Measurements from ENCODE around the gene VIPR2. TPM values are rescaled to one million over a fixed set of nuclear protein-coding genes. Genes with fewer than 3 reads are reported as not detected.

Gene VIPR2
- total RNA-seq, 4 donors from 2014 or later = 0.38 to 2.4 (median 0.56) TPM

DNA sequence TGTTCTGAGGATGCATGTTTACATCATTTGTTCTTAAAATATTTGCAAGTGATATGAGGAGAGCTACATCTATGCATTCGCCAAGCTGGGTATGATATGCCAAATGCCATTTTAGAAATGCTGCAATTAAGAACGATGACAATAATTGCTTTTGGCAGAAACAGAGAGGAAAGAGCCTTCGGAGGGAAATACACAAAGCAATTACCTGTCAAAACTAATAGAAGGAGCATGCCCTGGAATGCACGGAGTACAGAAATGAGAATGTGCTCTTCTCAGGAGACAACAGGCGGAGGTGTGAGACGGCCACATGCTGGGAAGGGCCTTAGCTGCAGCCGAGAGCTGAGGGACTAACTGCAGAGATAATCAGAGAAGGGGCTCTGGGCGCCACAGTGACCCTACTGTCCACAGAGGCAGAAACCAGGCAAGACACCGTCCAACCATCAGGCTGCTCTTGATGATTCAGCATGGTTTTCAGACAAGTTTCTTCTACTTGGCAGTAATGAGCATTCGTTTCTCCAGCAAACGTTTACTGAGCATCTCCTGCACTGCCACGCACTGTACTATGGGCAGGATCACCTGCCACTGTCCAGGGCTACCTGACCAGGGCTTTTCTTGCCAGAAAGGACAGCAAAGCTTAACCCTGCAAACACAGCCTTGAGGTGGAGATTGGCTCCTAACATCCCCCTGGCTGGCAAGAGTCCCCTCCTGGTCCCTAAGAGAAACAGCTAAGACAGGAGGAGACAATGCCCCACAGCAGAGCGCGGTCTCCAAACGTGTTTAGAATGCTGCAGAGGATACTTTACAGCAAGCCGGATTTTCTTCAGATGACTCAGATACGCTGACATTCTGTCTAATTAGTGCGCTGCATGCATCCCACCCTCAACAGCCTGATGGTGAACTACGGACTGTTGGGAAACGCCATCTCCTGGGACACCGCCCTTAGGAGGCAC is 18.1 kb downstream of the VIPR2 start:
- TF ChIP-seq, protein P1, sequence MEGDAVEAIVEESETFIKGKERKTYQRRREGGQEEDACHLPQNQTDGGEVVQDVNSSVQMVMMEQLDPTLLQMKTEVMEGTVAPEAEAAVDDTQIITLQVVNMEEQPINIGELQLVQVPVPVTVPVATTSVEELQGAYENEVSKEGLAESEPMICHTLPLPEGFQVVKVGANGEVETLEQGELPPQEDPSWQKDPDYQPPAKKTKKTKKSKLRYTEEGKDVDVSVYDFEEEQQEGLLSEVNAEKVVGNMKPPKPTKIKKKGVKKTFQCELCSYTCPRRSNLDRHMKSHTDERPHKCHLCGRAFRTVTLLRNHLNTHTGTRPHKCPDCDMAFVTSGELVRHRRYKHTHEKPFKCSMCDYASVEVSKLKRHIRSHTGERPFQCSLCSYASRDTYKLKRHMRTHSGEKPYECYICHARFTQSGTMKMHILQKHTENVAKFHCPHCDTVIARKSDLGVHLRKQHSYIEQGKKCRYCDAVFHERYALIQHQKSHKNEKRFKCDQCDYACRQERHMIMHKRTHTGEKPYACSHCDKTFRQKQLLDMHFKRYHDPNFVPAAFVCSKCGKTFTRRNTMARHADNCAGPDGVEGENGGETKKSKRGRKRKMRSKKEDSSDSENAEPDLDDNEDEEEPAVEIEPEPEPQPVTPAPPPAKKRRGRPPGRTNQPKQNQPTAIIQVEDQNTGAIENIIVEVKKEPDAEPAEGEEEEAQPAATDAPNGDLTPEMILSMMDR (IDR thresholded peaks at IDR 0.05; ENCODE audit: low read depth) = no peak

DNA sequence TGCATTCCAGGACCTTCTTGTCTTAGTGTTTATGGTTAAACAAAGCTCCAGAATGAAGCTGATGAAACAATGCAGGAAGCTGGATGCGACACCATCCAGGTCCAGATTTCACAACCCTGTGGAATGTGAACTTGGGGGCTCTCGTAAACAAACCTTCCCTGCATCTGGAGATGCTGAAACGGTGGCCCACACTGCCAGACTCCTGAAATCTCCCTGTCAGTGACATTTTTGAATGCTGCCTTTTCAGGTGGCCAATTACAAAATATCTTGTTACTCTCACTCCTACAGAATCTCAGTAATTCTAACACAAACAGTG is 18.8 kb downstream of the VIPR2 start:
- TF ChIP-seq, protein P1 (IDR thresholded peaks at IDR 0.05; ENCODE audit: low read depth) = no peak

DNA sequence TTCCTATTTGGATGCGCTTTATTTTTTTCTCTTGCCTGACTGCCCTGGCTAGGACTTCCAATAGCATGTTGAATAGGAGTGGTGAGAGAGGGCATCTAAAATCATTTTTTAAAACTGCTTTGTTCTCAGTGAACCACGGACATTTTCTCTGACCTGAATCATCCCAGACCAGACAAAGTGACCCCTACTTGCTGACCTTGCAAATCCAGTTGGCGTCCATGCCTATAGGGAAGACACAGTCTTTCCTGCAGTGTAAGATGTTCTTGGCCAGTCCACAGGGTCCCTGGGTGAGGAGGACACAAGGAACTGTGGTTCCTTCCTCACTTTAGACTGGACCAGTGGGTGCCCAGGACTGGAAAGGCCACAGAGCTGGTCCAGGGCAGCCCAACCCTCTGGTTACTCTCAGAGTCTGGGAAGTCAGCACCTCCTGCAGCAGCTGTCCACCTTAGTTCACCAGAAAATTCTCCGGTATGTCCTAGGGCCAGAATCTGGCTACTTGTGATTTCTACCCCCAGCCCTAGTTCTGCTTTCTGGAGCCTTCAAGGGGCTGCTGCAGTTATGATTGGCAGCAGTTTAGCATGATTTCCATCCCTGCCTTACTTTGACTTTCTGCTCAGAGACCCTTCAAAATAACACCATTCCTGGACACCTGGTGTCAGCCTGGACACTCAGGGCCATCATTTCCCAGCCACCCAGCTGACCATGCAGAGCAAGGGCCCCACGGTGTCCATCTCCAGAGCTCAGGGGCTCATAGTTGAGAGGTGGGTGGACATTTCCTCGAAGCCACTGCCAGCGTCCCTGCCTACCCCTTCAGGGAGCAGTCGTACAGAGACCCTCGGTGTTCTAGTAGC is 19.3 kb downstream of the VIPR2 start:
- TF ChIP-seq, protein P1 (IDR thresholded peaks at IDR 0.05; ENCODE audit: low read depth) = no peak

DNA sequence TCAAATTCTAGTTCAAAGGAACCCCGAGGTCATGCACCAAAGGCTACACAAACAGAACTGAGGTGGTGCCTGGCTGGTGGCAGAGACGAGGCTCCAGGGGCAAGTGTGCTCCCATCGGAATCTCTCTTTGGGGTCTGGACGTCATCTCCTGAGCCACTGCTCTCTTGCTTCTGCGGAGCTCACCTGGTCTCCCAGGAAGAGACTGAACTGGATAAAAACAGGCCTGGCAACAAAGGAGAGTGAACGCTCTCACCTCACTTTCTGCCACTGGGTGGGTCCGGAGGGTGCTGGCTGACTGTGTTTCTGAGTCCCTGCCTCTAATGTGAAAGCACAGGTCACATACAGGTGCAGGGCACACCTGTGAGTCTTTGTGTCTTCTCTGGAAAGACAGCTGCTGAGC is 22.4 kb downstream of the VIPR2 start:
- TF ChIP-seq, protein P1 (IDR thresholded peaks at IDR 0.05; ENCODE audit: low read depth) = no peak

DNA sequence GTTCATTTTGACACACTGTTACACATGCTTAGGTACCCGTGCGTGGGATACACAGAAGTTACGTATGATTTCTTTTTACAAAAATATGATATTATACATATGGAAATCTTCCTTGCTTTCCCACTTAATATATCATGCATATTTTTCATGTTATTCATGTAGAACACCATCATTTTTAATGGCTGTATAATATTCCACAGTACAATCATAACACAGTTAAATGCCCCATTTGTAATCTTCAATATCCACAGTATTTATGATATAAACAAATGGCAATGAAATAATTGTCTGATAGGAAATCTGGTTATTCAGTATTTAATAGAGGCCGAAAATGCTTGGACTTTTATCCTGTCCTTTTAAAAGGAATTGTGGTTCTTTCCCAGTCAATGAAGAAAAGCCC is 23.2 kb downstream of the VIPR2 start:
- TF ChIP-seq, protein P1 (IDR thresholded peaks at IDR 0.05; ENCODE audit: low read depth) = no peak

DNA sequence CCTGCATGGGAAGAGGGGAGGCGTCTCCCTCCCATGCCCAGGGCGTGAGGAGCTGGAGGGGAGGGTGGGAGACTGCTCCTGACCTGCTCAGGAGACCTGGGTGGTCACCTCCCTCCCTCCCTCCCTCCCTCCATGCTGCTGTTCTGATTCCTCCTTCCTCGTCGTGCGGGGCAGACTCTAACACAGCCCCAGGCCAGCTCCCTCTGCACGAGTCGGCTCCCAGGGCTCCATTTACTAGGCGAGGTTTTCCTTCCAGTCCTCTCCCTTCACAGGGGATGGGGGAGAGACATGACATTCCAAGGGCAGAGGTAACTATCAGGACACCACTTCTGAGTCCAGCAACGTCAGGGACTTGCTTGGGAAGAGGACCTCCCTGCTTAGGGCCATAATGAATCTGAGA is 23.6 kb downstream of the VIPR2 start:
- TF ChIP-seq, protein P1 (IDR thresholded peaks at IDR 0.05; ENCODE audit: low read depth) = no peak

DNA sequence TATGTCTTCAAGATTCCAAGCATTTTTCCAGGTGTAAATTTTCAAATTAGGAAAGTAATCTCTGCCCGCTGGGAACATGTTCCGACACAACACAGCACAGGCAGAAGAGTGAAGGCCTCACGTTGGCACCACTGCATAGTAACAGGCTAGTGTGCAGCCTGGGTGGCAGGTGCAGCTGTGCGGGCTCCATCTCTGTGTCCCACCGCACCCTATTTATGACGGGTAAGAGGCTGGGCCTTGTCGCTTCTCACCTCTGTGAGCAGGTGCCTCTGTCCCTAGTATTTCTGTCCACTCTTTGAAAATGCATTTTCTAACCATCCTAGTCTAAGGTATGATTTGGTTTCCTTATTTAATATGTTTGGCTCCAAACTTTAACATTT is 24.1 kb downstream of the VIPR2 start:
- TF ChIP-seq, protein P1 (IDR thresholded peaks at IDR 0.05; ENCODE audit: low read depth) = no peak

All from subcutaneous adipose tissue (tissue), 4 donors.